ELF-1 (cell line): ENCODE data around the gene PDE4B.

Experiments used
- DNase-seq: peaks from one replicate; pipeline ENCODE4 v3.0.0-alpha.2; 2016; ENCODE audit warnings: low read depth, low spot score

PDE4B gene

DNA sequence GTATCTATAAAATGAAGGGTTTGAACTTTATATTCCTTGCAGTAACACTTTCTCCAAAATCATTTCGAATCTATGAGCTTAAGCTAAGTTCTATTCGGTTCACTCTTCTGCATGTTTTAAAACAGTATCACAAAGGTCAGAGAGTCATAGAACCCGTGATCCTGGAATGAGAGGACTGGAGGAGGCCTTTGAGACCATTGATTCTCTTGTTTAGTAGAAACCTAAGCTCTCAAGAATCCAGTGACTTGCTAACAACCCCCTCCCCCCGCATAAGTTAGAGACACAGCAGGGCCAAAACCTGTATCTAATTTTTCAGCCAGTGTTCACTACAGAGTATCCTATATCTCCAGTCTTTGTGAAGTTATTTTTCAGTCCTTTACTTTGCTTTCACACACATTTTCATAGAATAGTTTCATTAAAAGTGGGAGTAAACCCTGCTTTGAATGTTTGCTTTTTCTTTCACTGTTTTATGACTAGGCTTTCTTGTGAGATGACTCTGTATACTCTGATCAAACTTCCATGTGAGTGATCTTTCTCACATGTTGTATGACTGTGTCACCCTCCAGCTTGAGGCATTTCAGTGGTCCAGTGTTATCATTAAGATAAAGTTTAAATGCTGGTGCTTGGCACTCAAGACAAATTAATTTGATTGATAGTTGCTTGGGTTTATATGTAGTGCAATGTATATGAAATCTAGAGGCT is 465.9 kb downstream of the PDE4B start:
- DNase-seq = no peak

DNA sequence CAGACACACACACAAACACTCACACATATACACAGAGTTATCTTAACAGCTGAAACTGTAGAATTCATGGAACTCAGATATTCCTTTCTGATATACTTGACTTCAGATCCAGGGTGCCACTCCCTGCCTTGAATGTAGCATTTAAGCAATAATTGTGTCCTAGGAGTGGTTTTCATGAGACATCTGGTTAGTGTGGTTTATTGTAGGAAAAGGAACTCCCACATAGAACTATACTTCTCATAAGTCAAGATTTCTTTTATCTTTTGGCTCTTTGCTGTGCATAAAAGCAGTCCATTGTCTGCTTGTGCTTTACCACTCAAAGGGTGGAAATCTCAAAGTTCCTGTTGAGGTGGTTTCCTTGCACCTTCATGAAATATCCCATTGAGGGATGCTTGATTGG is 468.7 kb downstream of the PDE4B start:
- DNase-seq = no peak

DNA sequence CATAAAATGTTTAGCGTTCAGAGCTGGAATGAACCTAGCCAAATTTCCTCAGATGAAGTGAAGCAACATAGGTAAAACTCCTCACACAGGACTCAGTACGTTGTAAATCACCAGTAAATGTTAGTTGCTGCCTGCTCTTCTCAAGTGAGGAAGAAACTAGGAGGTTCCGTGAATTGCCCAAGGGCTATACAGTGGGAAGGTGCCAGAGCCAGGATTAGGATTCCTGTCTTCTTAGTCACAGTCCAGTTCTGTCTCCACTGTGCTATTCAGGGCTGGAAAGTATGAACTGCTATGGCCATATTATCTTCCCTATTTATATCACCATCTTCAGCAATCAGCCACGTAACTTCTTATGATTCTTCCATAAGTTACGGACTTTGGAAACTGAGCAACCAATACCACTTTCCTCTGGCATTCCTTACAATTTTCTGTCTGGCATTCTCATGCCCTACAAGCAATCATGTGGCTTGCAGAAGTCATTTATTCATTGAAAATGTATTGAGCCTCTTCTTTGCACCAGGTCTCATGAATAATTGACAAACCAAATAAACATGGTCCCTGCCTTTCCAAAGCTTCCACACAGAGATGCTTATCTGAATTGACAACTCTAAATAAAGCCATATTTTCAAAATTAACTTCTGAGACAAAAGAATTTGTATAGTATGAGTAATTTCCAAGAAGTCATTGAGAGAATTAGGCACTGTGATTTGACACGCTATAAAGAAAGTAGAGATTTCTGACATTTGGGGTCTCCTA is 469.7 kb downstream of the PDE4B start:
- DNase-seq = peak; percentile 48

DNA sequence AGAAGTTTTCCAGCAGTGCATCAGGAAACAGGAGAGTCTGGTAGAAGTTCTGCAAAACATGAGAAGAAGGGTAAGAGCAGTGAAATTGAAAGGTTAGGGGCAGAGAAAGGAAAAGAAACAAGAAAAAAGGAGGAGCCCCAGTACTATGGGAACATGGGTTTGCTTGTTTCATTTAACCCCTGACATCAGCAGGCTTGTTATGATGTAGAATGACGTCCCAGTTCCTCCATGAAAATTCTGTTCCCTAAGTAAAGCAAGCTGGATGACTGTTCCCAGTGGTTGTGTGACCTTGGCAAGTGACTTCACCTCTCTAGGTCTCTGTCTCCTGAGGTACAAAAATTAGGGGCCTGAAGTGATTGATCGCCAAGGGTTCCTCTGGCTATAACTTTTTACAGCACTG is 472.6 kb downstream of the PDE4B start:
- DNase-seq = no peak

DNA sequence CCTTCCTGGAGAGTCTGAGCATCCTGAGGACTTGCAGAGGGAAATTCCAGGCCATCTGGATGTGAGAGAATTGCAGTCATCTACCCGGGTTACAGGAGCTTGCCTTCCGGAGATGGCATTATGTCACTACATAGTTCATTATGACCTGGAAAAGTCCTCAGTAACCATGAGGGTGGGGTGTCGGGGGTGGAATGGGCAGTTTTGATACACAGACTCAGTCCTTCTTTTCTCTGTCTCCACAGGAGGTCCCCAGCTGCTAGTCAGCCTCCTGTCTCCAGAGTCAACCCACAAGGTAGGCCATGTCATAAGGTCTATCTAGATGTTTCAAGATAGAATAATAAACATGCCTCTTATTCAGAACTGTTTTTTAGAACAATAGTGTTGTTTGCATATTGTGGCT is 473.1 kb downstream of the PDE4B start:
- no peak for DNase-seq

DNA sequence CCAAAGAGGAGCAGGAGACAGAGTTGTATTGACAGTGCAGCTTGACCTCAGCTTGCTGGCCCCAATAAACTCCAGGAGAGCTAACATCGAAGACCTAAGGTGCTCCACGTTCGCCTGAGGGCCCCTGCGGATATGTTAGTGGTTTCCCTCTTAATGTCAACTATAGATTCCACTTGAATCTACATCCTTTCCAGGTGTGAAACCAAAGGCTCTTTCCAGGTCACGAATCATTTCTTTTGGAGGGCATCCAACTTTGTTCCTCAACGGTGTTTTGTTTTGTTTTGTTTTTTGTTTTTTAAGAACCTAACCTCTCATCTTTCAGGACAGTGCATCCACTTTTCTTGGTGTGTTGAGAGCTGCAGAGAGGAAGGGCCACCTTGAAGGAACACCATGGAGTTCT is 473.7 kb downstream of the PDE4B start:
- no peak for DNase-seq

DNA sequence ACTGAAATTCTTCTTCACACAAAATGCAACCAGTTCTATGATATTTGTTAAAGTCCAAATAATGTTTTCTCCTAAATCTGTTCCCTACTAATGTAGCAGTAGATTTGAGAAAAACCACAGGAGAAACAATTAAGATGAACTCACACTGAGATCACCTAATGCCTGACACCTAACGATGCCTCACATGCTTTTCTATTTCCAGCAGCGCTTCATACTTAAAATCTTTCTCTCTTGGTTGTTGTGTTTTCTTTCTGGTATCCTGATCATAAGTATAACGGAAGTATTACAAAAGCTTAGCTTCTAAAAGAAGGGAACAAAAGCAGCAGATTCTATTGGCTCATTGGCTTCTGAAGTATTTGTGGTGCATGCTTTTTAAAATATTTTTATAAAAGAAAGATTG is 474.1 kb downstream of the PDE4B start:
- no peak for DNase-seq

DNA sequence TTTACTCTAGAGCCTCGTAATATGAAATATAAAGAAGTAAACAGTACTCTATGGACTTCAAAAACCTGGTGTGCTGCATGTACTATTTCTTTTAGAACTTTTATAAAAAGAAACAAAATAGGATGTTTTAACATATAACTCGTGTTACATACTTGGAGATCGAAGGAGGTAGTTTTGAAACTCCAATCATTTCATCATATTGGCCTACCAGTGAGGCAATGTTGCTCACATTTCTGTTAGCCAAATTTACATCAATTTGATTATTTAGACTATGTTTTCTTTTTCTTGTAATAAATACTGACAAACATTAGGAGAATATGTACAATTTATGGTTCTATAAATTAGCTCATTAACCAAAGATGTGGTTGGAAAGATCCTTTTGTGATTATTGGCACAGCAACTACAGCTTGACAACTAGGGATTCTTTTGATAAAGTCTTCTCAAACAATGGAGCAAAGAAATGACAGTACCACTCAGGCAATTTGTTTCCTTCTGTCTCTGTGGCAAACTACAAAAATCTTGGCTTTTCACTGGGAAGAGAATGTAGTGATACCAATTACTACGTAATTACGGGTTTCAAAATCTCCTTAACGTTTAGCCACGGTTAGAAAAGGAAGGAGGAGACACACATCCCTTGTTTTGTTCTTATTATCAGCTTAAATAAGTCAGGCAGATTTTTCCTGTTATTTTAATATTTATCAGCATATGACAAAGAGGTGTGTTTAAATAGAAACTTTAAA is 474.7 kb downstream of the PDE4B start:
- no peak for DNase-seq

DNA sequence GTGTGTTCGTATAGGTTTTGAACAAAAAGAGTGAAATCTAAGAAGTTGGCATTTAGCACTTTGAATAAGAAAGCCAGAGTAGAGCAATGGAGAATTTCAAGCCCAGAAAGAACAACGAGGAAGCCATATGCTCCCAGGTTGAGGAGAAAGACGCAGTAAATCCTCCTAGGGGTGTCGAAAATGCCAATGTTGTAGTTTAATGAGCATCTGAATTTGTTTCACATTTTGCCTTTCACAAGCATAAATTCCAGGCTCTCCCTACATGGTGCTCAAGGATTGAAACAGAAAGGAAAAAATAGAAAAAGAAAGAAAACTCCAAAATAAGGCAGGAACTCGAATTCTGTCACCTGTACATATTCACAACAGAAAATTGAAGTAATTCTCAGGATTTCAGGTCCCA is 476.5 kb downstream of the PDE4B start:
- DNase-seq = no peak

DNA sequence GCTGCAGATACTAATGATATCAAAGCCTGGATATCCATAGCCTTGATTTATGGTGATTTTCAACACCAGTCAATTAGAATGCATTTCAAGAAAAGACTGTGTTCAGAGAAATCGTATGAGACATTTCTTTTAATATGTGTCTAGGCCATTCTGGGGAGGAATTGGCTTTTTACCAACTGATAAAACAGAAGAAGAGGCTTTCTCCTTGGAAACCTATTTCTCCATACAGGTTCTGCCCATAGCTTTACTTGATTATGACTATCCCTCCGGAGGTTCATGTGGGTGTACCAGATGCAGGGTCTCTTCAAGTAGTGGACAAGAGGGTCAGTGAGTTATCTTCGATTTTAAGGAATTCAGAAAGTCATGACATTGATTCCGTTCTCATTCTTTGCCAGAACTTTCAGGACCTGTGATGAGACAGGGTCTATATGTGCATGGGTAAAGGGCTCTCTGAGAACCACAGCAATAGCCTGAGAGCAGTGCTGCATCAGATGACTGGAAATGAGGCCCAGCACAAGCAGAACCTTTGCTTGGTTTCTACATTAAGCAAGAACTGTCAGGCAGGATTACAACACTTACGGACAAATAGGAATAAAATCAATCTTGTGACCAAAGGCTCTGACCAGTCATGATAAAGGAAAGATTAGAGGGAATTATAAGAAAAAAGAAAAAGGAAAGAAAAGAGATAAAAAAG is 477.6 kb downstream of the PDE4B start:
- DNase-seq = no peak

DNA sequence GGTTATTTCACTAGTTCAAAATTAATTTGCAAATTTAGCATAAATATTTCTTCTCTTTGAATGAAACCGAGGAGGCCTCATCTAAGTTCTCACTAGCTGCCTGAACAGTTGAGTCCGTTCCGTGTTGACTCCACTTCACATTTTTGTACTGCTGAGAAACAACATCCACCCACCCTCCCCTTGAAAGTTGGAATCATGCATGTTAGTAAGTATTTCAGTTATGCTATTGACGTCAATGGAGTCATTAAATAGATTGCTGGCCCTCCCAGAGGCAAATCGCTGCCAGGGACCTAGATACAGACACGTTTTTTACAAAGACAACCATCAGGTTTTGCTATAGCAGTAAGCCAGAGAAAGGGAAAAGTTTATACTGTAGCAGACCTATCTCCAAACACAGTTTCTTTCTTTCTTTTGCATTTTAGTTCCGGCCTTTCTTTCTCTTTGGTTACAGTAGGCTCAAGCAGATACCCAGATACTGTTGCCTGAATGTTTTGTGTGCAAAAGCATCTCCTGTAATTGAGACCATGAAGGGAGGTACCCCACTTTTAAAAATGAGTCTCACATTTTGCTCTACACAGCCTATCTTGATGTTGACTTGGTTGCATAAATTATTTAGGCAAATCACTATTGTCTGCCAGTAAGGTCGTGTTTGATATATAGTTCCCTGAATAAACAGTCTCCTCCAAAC is 478.7 kb downstream of the PDE4B start:
- peak; percentile 38 for DNase-seq

DNA sequence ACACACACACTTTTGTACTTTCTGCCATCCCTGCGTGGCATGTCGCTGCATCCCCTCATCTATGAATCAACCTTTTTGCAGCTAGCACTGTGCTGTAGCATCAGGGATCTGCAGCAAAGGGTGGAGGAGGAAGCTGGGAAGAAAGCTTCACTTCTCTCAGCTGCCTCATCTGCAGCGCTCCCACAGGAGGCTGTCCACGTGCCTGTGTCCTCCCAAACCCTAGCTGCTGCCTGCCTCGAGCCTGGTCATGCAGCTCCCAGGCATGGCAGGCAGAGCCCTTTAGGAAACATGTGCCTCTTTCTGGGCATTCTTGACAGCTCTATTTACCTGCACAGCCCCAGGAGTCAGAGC is 479.2 kb downstream of the PDE4B start:
- DNase-seq = peak; percentile 4

DNA sequence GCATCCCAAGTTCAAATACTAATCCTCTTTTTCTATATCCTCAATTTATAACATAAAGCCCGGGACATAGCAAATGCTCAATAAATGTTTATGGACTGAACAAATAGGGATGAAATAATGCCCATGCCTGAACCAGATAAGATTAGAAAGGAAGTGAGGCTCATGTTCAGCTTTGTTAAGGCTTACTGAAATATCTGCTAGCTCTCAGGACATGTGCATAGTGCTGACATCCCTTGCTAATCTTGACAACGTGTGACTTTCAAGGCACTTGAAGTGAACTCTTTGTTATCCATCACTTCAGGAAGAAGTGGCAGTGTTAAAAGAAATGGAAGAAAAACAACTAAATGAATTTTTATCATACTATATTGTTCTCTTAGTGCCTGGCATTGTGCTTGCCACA is 481.0 kb downstream of the PDE4B start:
- DNase-seq = no peak

DNA sequence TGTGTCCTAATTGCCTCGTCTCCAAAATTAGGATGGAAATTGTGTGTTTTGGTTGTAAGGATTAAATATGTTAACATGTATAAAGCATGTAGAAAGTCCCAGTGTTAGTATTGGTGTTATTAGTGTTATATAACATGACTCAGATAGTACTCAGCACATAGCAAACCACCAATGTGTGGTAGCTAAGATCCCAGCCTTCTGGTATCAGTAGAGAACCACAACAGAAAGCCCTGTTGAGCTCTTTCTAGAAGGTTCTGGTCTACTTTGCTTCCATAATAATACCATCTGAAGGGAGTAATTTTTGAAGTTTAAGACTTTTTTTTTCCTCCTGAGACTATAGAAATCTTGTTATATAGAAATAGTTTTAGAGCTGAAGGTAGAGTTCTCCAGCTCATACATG is 481.9 kb downstream of the PDE4B start:
- no peak for DNase-seq

DNA sequence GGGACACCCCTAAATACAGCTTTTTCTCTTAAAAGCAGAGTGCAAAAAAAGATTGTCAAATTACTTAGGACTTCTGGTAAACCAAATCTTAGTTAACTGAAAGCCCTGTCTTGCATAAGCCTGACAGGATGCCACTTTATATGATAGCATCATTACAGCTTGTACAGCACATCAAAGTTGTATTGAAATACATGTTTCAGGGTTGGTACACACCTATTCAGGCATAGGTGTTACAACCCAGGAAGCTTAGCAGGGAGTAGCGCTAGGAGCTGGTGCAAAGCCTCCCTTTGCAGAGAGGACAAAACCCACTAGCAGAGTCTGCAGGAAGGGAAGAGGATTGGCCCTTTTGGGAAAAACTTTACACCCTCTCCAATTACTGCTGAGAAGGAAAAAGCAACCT is 482.4 kb downstream of the PDE4B start:
- no peak for DNase-seq

DNA sequence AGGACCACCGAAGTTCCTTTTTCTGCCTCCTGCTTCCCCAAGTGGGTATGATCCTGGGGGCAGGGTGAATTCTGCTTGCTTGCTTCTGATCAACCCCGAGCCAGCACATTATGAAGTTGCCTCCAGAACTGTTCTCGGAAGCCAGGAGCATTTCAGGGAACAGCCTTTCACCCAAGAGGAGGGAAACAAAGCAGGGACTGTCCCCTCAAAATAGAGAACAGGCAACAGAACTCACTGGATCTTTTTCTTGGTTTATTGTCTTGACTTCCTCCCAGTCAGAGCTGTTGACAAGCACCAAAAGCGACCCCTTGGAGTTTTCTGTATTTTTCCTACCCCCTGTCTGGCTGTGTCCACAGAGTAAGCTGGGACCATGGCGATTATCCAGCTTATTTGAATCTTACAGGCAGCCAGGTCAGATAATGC is 482.9 kb downstream of the PDE4B start:
- DNase-seq = no peak

DNA sequence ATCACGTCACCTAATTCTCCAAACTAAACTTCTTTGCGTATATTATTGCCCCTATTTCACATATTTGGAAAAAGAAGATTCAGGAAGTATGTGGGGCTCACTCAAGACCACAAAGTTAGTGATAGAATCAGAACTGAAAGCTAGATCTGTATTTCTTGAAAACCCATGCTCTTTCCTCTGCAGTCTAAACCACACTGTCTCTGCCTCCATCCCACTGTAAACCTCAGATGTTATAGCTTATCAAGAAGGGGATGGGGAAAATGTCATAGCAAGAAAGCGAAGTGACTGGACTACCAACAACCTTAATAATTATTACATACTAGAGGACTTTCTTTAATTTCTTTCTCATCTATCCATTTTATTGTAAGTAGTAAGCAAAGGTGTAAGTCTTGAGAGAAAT is 483.5 kb downstream of the PDE4B start:
- no peak for DNase-seq

DNA sequence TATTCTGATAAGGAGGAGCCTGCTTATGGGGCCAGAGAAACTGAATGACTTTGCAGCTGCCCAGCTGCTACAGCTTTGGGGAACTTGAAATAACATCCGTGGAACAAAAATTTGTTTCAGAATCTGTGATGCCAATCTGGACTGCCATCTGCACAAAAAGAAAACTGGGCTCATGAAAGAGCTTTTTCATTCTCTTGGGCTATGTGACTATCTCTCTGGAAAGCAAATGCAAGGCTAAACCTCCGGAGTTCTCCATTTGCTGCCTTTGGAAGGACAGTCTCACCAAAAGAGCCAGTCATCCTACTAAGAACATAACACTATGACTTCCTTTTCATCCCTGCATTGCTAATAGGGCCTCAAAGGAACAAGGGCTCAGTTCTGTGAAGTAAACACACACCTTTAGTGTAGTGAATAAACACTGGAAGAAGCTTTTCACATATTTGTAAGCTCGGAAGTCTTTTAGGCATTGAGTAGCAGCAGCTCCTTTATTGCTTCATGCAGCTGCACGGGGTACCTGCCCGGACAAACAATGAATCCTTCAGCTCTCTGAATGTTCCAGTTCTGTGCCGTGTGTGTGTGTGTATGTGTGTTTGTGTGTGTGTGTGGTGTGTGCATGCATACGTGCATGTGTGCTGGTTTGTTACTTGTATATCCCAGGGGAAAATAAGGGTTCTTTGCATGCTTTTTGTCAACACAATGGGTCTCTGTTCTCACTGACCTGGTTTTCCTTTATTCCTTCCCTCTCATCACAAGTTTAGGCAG is 485.7 kb downstream of the PDE4B start:
- no peak for DNase-seq

DNA sequence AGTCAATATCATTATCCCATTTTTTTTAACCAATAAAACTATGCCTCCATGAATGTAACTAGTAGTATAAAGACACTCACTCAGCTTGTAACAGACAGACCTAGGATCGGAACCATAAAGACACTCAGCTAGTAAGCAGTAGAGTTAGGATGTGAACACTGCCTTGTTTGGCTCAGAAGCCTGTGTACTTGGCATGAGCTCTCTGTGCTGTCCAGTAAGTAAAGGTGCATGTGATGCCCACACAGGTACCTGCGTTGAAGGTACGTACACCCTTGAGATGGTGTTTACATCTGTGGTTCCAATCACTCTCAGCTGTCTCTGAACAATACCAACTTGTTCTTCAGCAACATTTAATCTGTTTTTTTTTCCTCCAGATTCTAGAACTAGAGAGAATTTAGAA is 489.1 kb downstream of the PDE4B start:
- no peak for DNase-seq

DNA sequence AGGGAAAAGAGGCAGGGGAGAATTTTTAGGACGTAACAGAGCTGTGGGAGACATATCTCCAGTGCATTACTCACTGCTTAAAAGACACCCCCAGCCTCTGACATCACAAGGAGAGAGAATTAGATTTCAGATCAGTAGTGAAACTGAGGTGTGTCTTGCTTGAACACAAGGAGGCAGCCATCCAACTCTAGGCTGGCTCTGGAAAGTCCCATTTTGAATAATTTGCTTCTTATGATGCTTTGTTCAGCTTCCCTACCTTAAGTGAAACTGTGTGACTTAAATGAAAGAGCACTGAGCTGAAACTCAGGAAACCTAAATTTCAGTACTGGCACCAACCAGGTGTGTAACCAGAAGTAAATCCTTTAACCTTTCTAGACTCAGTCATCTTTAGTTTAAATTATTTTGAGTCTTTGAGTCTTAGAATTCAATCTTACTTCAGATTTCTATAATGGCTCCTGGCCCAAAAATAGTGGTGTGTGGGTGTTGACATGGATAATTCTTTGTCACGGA is 489.7 kb downstream of the PDE4B start:
- DNase-seq = no peak
